ENCODE measurements around the gene ATP6V0C.
"Not testable (repeated sequence)": the region's sequence is repeated elsewhere in the genome, so short reads cannot be mapped to it uniquely, and the experiment has no call there.

The ATP6V0C gene

DNA sequence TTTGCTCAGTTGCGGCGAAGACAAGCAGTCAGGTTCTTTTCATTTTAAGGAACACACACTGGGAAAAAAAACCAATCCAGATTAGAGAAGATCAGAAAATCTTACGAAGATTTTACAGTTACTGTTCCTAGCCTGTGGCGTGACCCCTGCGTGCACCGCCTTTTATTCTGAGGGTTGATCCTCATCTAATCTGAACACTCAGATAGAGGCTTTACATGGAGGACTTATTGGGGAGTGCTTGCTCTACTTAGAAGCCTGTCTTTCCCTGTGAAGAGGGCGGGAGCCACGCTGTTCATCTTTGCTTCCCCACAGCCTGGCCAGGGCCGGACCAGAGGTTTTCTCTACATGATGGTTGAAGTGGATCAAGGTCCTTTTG is 37.4 kb upstream of the ATP6V0C start:
- H3K36me3 ChIP-seq (ENCODE audit: insufficient read depth, low read length) = no peaks in the 10 kb centered on the region
- no peak overlapping the region for H2AFZ ChIP-seq (ENCODE audit: low read length, unreplicated experiment)
- no peak overlapping the region for H3K27ac ChIP-seq (ENCODE audit: low read depth, low read length)
- H3K4me1 ChIP-seq (ENCODE audit: control insufficient read depth, insufficient read depth, low read length, unreplicated experiment) = peaks cover 5% of the 10 kb centered on the region
- H3K4me3 ChIP-seq (ENCODE audit: low read depth, low read length) = peak overlapping the region; percentile 97; the same call in 1 of the 2 replicates
- no peaks in the 10 kb centered on the region for H3K27me3 ChIP-seq (ENCODE audit: insufficient read depth, low read length)
- peaks cover 11% of the 10 kb centered on the region for H3K79me2 ChIP-seq (ENCODE audit: control insufficient read depth, insufficient read depth, low read length, unreplicated experiment)

DNA sequence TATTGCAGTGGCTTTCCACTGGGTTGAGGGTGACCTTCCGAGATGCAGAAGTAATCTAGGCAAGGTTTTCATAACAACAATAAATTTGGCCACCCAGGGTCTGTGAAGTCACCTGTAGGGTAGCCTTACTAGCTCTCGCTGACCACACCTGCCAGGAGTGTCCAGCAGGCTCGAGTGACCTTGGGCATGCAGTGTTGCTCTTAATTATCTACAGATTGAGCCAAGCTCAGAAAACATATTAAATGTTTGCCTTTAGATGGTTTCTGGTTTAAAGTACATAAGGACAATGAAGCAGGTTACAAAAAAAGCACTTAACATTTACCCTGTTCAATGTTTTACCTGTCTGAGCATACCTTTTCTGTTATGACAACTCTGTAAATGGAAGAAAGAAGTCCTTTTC is 37.0 kb upstream of the ATP6V0C start:
- Histone ChIP-seq H3K27ac (ENCODE audit: low read depth, low read length) (no peak overlapping the region), H3K36me3 (ENCODE audit: insufficient read depth, low read length) (no peaks in the 10 kb centered on the region), H3K4me3 (ENCODE audit: low read depth, low read length) (no peak overlapping the region), H3K27me3 (ENCODE audit: insufficient read depth, low read length) (no peaks in the 10 kb centered on the region), H3K4me1 (ENCODE audit: control insufficient read depth, insufficient read depth, low read length, unreplicated experiment) (peaks cover 4% of the 10 kb centered on the region), H3K79me2 (ENCODE audit: control insufficient read depth, insufficient read depth, low read length, unreplicated experiment) (peaks cover 11% of the 10 kb centered on the region), H2AFZ (ENCODE audit: low read length, unreplicated experiment) (no peak overlapping the region)

GRCh38 chr16:2477327-2477726 is 36.4 kb upstream of the ATP6V0C start:
- Histone ChIP-seq H3K4me1 (ENCODE audit: control insufficient read depth, insufficient read depth, low read length, unreplicated experiment) (peaks cover under 1% of the 10 kb centered on the region), H3K79me2 (ENCODE audit: control insufficient read depth, insufficient read depth, low read length, unreplicated experiment) (peaks cover 13% of the 10 kb centered on the region), H3K27me3 (ENCODE audit: insufficient read depth, low read length) (no peaks in the 10 kb centered on the region), H3K27ac (ENCODE audit: low read depth, low read length) (no peak overlapping the region), H3K4me3 (ENCODE audit: low read depth, low read length) (no peak overlapping the region), H3K36me3 (ENCODE audit: insufficient read depth, low read length) (no peaks in the 10 kb centered on the region), H2AFZ (ENCODE audit: low read length, unreplicated experiment) (no peak overlapping the region)

GRCh38 chr16:2478279-2478678 is 35.5 kb upstream of the ATP6V0C start:
- H3K4me1 ChIP-seq (ENCODE audit: control insufficient read depth, insufficient read depth, low read length, unreplicated experiment) = peaks cover 10% of the 10 kb centered on the region
- peaks cover 15% of the 10 kb centered on the region for H3K79me2 ChIP-seq (ENCODE audit: control insufficient read depth, insufficient read depth, low read length, unreplicated experiment)
- no peak overlapping the region for H3K4me3 ChIP-seq (ENCODE audit: low read depth, low read length)
- H2AFZ ChIP-seq (ENCODE audit: low read length, unreplicated experiment) = no peak overlapping the region
- no peaks in the 10 kb centered on the region for H3K27me3 ChIP-seq (ENCODE audit: insufficient read depth, low read length)
- no peak overlapping the region for H3K27ac ChIP-seq (ENCODE audit: low read depth, low read length)
- H3K36me3 ChIP-seq (ENCODE audit: insufficient read depth, low read length) = no peaks in the 10 kb centered on the region

DNA sequence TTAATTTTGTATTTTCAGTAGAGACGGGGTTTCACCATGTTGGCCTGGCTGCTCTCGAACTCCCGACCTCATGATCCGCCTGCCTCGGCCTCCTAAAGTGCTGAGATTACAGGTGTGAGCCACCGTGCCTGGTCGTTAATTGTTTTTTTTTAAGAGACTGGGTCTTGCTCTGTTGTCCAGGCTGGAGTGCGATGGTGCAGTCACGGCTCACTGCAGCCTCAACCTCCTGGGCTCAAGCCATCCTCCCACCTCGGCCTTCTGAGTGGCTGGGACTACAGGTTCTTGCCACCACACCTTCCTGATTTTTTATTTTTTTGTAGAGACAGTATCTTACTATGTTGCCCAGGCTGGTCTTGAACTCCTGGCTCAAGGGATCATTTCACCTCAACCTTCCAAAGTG is 33.8 kb upstream of the ATP6V0C start:
- not testable (repeated sequence) for H3K27ac ChIP-seq (ENCODE audit: low read depth, low read length); H3K4me3 ChIP-seq (ENCODE audit: low read depth, low read length); H3K4me1 ChIP-seq (ENCODE audit: control insufficient read depth, insufficient read depth, low read length, unreplicated experiment); H3K36me3 ChIP-seq (ENCODE audit: insufficient read depth, low read length); H3K27me3 ChIP-seq (ENCODE audit: insufficient read depth, low read length); H2AFZ ChIP-seq (ENCODE audit: low read length, unreplicated experiment)
- H3K79me2 ChIP-seq (ENCODE audit: control insufficient read depth, insufficient read depth, low read length, unreplicated experiment) = peaks cover 21% of the 10 kb centered on the region

- Histone ChIP-seq H3K79me2 (ENCODE audit: control insufficient read depth, insufficient read depth, low read length, unreplicated experiment) (peaks cover 14% of the 10 kb centered on the region), H3K4me1 (ENCODE audit: control insufficient read depth, insufficient read depth, low read length, unreplicated experiment) (peaks cover 10% of the 10 kb centered on the region), H3K27ac (ENCODE audit: low read depth, low read length) (no peak overlapping the region)
Observed at GRCh38 chr16:2480948-2481347, 32.8 kb upstream of the ATP6V0C start.

DNA sequence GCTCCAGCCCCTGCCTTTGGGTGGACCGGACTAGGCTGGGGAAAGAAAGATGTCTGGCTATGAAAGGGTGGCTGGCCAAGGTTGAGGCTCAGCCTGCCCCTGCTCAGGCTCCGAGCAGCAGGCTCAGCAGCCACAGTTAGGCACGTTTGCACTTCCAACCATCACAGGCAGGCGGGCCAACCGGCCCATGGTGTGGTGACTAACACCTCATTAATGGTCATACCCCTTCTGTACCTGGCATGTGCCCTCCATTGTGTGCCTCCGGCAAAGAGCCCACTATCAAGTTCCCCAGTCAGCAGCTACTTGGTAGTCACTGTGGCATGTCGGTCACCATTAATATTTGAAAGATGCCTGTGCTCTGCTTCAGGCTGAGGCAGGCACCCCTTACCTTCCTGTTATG is 32.1 kb upstream of the ATP6V0C start:
- Histone ChIP-seq H3K27ac (ENCODE audit: low read depth, low read length) (no peak overlapping the region), H3K4me1 (ENCODE audit: control insufficient read depth, insufficient read depth, low read length, unreplicated experiment) (peaks cover 10% of the 10 kb centered on the region)

More at GRCh38 chr16:2480948-2481347, 32.8 kb upstream of the ATP6V0C start:
- no peak overlapping the region for H2AFZ ChIP-seq (ENCODE audit: low read length, unreplicated experiment)
- no peaks in the 10 kb centered on the region for H3K27me3 ChIP-seq (ENCODE audit: insufficient read depth, low read length)
- H3K36me3 ChIP-seq (ENCODE audit: insufficient read depth, low read length) = no peaks in the 10 kb centered on the region
- no peak overlapping the region for H3K4me3 ChIP-seq (ENCODE audit: low read depth, low read length)

GRCh38 chr16:2482249-2482648 is 31.5 kb upstream of the ATP6V0C start:
- H3K27me3 ChIP-seq (ENCODE audit: insufficient read depth, low read length) = no peaks in the 10 kb centered on the region
- H3K4me3 ChIP-seq (ENCODE audit: low read depth, low read length) = 0 out of 2 replicates have a peak overlapping the region, but pooled peaks have one; percentile 37
- no peak overlapping the region for H3K27ac ChIP-seq (ENCODE audit: low read depth, low read length)
- H3K36me3 ChIP-seq (ENCODE audit: insufficient read depth, low read length) = no peaks in the 10 kb centered on the region
- H3K79me2 ChIP-seq (ENCODE audit: control insufficient read depth, insufficient read depth, low read length, unreplicated experiment) = peaks cover 11% of the 10 kb centered on the region
- no peak overlapping the region for H2AFZ ChIP-seq (ENCODE audit: low read length, unreplicated experiment)
- H3K4me1 ChIP-seq (ENCODE audit: control insufficient read depth, insufficient read depth, low read length, unreplicated experiment) = peaks cover 10% of the 10 kb centered on the region

More for the DNA sequence above, 32.1 kb upstream of the ATP6V0C start:
- H2AFZ ChIP-seq (ENCODE audit: low read length, unreplicated experiment) = no peak overlapping the region
- peaks cover 10% of the 10 kb centered on the region for H3K79me2 ChIP-seq (ENCODE audit: control insufficient read depth, insufficient read depth, low read length, unreplicated experiment)
- H3K4me3 ChIP-seq (ENCODE audit: low read depth, low read length) = no peak overlapping the region
- H3K27me3 ChIP-seq (ENCODE audit: insufficient read depth, low read length) = no peaks in the 10 kb centered on the region
- no peaks in the 10 kb centered on the region for H3K36me3 ChIP-seq (ENCODE audit: insufficient read depth, low read length)

GRCh38 chr16:2482708-2483534 is 30.8 kb upstream of the ATP6V0C start:
- Histone ChIP-seq H3K4me3 (ENCODE audit: low read depth, low read length) (peak overlapping the region; percentile 50), H3K27ac (ENCODE audit: low read depth, low read length) (no peak overlapping the region), H2AFZ (ENCODE audit: low read length, unreplicated experiment) (peak overlapping the region; percentile 48)

GRCh38 chr16:2483939-2484897 is 29.5 kb upstream of the ATP6V0C start:
- Histone ChIP-seq H3K27ac (ENCODE audit: low read depth, low read length) (no peak overlapping the region), H3K4me1 (ENCODE audit: control insufficient read depth, insufficient read depth, low read length, unreplicated experiment) (peaks cover 10% of the 10 kb centered on the region), H3K27me3 (ENCODE audit: insufficient read depth, low read length) (no peaks in the 10 kb centered on the region), H2AFZ (ENCODE audit: low read length, unreplicated experiment) (no peak overlapping the region), H3K36me3 (ENCODE audit: insufficient read depth, low read length) (no peaks in the 10 kb centered on the region), H3K79me2 (ENCODE audit: control insufficient read depth, insufficient read depth, low read length, unreplicated experiment) (peaks cover 14% of the 10 kb centered on the region), H3K4me3 (ENCODE audit: low read depth, low read length) (no peak overlapping the region)

More at GRCh38 chr16:2482708-2483534, 30.8 kb upstream of the ATP6V0C start:
- Histone ChIP-seq H3K79me2 (ENCODE audit: control insufficient read depth, insufficient read depth, low read length, unreplicated experiment) (peaks cover 14% of the 10 kb centered on the region), H3K27me3 (ENCODE audit: insufficient read depth, low read length) (no peaks in the 10 kb centered on the region), H3K36me3 (ENCODE audit: insufficient read depth, low read length) (no peaks in the 10 kb centered on the region), H3K4me1 (ENCODE audit: control insufficient read depth, insufficient read depth, low read length, unreplicated experiment) (peaks cover 10% of the 10 kb centered on the region)
